IMR-90 (cell line): Measurements from ENCODE around the gene PRSS16. TPM values are rescaled to one million over a fixed set of nuclear protein-coding genes. Genes with fewer than 3 reads are reported as not detected.
"Not testable (repeated sequence)": the region's sequence is repeated elsewhere in the genome, so short reads cannot be mapped to it uniquely, and the experiment has no call there.

Experiments used
- ATAC-seq: fragments of 200-7000 bp; cut with Tn5 transposase; 2 replicates; pipeline ENCODE4 v1.9.1; 2020; ENCODE audit warnings: low read depth, mild to moderate bottlenecking, moderate library complexity
- BruUV-seq: library from RNA; stranded (reverse); fragments of 400-500 nt; replicated peaks from 2 replicates; lab custom pipeline; 2021; lab: Mats Ljungman, UMichigan
- CTCF ChIA-PET: fragments of 300-600 bp; formaldehyde crosslinking; extraction: SDS; loops from one replicate; lab custom pipeline; 2021; ENCODE audit warnings: antibody characterized with exemption; lab: Yijun Ruan, JAX
- POLR2A ChIA-PET: fragments of 300-600 bp; sonication (Branson Sonifier 250); formaldehyde crosslinking; loops from one replicate; lab custom pipeline; 2022; ENCODE audit warnings: antibody characterized with exemption; ENCODE audit not compliant: unreplicated experiment; lab: Charles Lee
- DNase-seq: peaks from one replicate; pipeline ENCODE4 v3.0.0; 2013
- H2AFZ ChIP-seq: replicated peaks from 2 replicates; pipeline ENCODE3; 2013; ENCODE audit warnings: low read length, mild to moderate bottlenecking; ENCODE audit not compliant: poor library complexity
- H2AK5ac ChIP-seq: 2 replicates; pipeline ENCODE4 v1.6.1; 2013; ENCODE audit warnings: low read depth, low read length, inconsistent platforms
- H2AK9ac ChIP-seq: replicated peaks from 2 replicates; pipeline ENCODE3; 2013; ENCODE audit warnings: mild to moderate bottlenecking, low read depth, low read length, moderate library complexity; ENCODE audit not compliant: poor library complexity
- H2BK120ac ChIP-seq: 2 replicates; pipeline ENCODE4 v1.6.1; 2013; ENCODE audit warnings: low read depth, low read length, inconsistent platforms
- H2BK15ac ChIP-seq: 3 replicates; pipeline ENCODE4 v1.6.1; 2013; ENCODE audit warnings: low read depth, low read length, inconsistent platforms
- H2BK20ac ChIP-seq: 2 replicates; pipeline ENCODE4 v1.6.1; 2013; ENCODE audit warnings: low read depth, mild to moderate bottlenecking, inconsistent platforms, low read length, moderate library complexity
- H2BK5ac ChIP-seq: 2 replicates; pipeline ENCODE4 v1.6.1; 2013; ENCODE audit warnings: mild to moderate bottlenecking, low read depth, low read length, inconsistent platforms; ENCODE audit not compliant: poor library complexity, severe bottlenecking
- H3K14ac ChIP-seq: replicated peaks from 2 replicates; pipeline ENCODE4 v1.6.1; 2013; ENCODE audit warnings: low read depth, low read length, inconsistent platforms
- H3K18ac ChIP-seq: 2 replicates; pipeline ENCODE4 v1.6.1; 2013; ENCODE audit warnings: low read depth, low read length, control low read depth
- H3K23ac ChIP-seq: 2 replicates; pipeline ENCODE4 v1.6.1; 2013; ENCODE audit warnings: low read depth, low read length, inconsistent platforms
- H3K27ac ChIP-seq: 2 replicates; pipeline ENCODE4 v1.5.1; 2013; ENCODE audit warnings: mild to moderate bottlenecking, control low read depth, low read length; ENCODE audit not compliant: insufficient read depth
- H3K27me3 ChIP-seq: 2 replicates; pipeline ENCODE4 v1.6.1; 2013; ENCODE audit warnings: low read length; ENCODE audit not compliant: control insufficient read depth, insufficient read depth
- H3K36me3 ChIP-seq: 2 replicates; pipeline ENCODE4 v1.6.1; 2013; ENCODE audit warnings: low read length, mixed read lengths; ENCODE audit not compliant: control insufficient read depth, insufficient read depth
- H3K4ac ChIP-seq: 2 replicates; pipeline ENCODE4 v1.6.1; 2013; ENCODE audit warnings: low read depth, low read length, inconsistent platforms
- H3K4me1 ChIP-seq: 2 replicates; pipeline ENCODE4 v1.6.1; 2013; ENCODE audit warnings: low read length, mixed read lengths; ENCODE audit not compliant: control insufficient read depth, insufficient read depth
- H3K4me2 ChIP-seq: 2 replicates; pipeline ENCODE4 v1.6.1; 2013; ENCODE audit warnings: low read depth, mild to moderate bottlenecking, control low read depth, low read length, moderate library complexity
- H3K4me3 ChIP-seq: 2 replicates; pipeline ENCODE4 v1.5.1; 2013; ENCODE audit warnings: low read depth, mild to moderate bottlenecking, control low read depth, low read length, moderate library complexity; ENCODE audit not compliant: insufficient read depth
- H3K56ac ChIP-seq: 2 replicates; pipeline ENCODE4 v1.6.1; 2013; ENCODE audit warnings: low read length, inconsistent platforms; ENCODE audit not compliant: insufficient read depth; ENCODE audit errors: extremely low read depth
- H3K79me1 ChIP-seq, 2 experiments: 2 replicates each; pipeline ENCODE4 v1.6.1; 2013; ENCODE audit warnings: low read length in 2 of 2, inconsistent platforms in 1 of 2, low read depth in 1 of 2
- H3K9ac ChIP-seq: 2 replicates; pipeline ENCODE4 v1.6.1; 2013; ENCODE audit warnings: low read depth, low read length, control low read depth
- H3K9me1 ChIP-seq: 2 replicates; pipeline ENCODE4 v1.6.1; 2013; ENCODE audit warnings: low read length, inconsistent platforms; ENCODE audit not compliant: insufficient read depth
- H3K9me3 ChIP-seq: 2 replicates; pipeline ENCODE4 v1.6.1; 2013; ENCODE audit warnings: low read length; ENCODE audit not compliant: control insufficient read depth, insufficient read depth
- H4K20me1 ChIP-seq: 2 replicates; pipeline ENCODE4 v1.6.1; 2013; ENCODE audit warnings: low read length, inconsistent platforms; ENCODE audit not compliant: insufficient read depth
- H4K5ac ChIP-seq: 2 replicates; pipeline ENCODE4 v1.6.1; 2013; ENCODE audit warnings: mild to moderate bottlenecking, low read depth, low read length, control low read depth
- H4K8ac ChIP-seq, 2 experiments: 2 replicates each; pipeline ENCODE4 v1.6.1; 2013; ENCODE audit warnings: low read depth in 2 of 2, low read length in 2 of 2, control low read depth in 1 of 2, inconsistent platforms in 1 of 2
- H4K91ac ChIP-seq: 2 replicates; pipeline ENCODE4 v1.6.1; 2013; ENCODE audit warnings: low read depth, low read length, inconsistent platforms; ENCODE audit not compliant: insufficient read depth
- WGBS, 2 experiments: methylation state at CpG; one replicate each; pipeline versions ENCODE4 v1.1.5 to v1.1.7; 2013; ENCODE audit warnings: missing lambda C conversion rate in 2 of 2; ENCODE audit not compliant: insufficient read length in 1 of 2; ENCODE audit errors: extremely low coverage in 2 of 2; 5-methylcytosine and 5-hydroxymethylcytosine counted together
- dilution Hi-C: fragments of 300-500 bp; cut with HindIII; formaldehyde crosslinking; loops from one replicate; pipeline ENCODE4 v1.14.3; 2018; ENCODE audit warnings: low sequenced_read_pairs; ENCODE audit not compliant: unreplicated experiment
- in situ Hi-C: fragments of 300-500 bp; cut with MboI; formaldehyde crosslinking; loops from 3 replicates; pipeline ENCODE4 v1.14.3; 2019; ENCODE audit warnings: low sequenced_read_pairs, inconsistent platforms, mixed read lengths
- intact Hi-C: fragments of 100-400 bp; cut with micrococcal nuclease; formaldehyde crosslinking; loops from 2 replicates; pipeline ENCODE4 v1.10.0; 2022
- polyA plus RNA-seq, 3 experiments: library from polyadenylated mRNA; depleted of rRNA; stranded (reverse); fragments of >200 nt; gene quantifications; 2 replicates each; pipeline ENCODE4 v1.2.3, GENCODE V29; 2012; ENCODE audit warnings: low replicate concordance in 1 of 3
- total RNA-seq: library from RNA; depleted of rRNA; stranded (reverse); fragments of >200 nt; gene quantifications from 2 replicates; pipeline ENCODE4 v1.2.3, GENCODE V29; 2012

The PRSS16 gene
- total and polyA plus RNA-seq, 2 of the 4 experiments (the other 2 are of a cell fraction): 0.39 TPM; not detected in 1

- BruUV-seq, H3K4ac ChIP-seq, H2AK5ac ChIP-seq, H3K9ac ChIP-seq, H3K56ac ChIP-seq, CTCF ChIA-PET, H3K4me1 ChIP-seq, H4K91ac ChIP-seq, DNase-seq, POLR2A ChIA-PET, H2AK9ac ChIP-seq, H3K9me3 ChIP-seq, H3K4me3 ChIP-seq, H3K9me1 ChIP-seq, dilution Hi-C loops, H3K14ac ChIP-seq, H3K36me3 ChIP-seq, H2BK120ac ChIP-seq, H4K5ac ChIP-seq, H2AFZ ChIP-seq, H2BK15ac ChIP-seq, H2BK20ac ChIP-seq, H3K18ac ChIP-seq, H4K20me1 ChIP-seq, H3K4me2 ChIP-seq, H4K8ac ChIP-seq, intact Hi-C loops, H3K23ac ChIP-seq, H3K79me1 ChIP-seq, H2BK5ac ChIP-seq, H3K27ac ChIP-seq, ATAC-seq, in situ Hi-C loops: not testable (repeated sequence)
- no CpG with 5 or more reads among the region's 3 CpGs for WGBS, 2 experiments
- H3K27me3 ChIP-seq: peaks cover 10% of the 10 kb centered on the region
Measured at GRCh38 chr6:27267003-27267402, 19.5 kb downstream of the PRSS16 start.
